Trophoblast cell (in vitro differentiated cells and primary cell): ENCODE data around the gene LRP5.
"Not testable (repeated sequence)": the region's sequence is repeated elsewhere in the genome, so short reads cannot be mapped to it uniquely, and the experiment has no call there.

Experiments used
- DNase-seq, 2 donors: peaks; one replicate each; pipeline ENCODE4 v3.0.0-alpha.2; 2016
- H2AFZ ChIP-seq: 2 replicates; pipeline ENCODE4 v1.6.1; 2013; ENCODE audit warnings: low read length, moderate library complexity, mild to moderate bottlenecking; ENCODE audit not compliant: insufficient read depth, poor library complexity
- H2AK5ac ChIP-seq: 2 replicates; pipeline ENCODE4 v1.6.1; 2013; ENCODE audit warnings: mild to moderate bottlenecking, low read length
- H2BK120ac ChIP-seq: 2 replicates; pipeline ENCODE4 v1.6.1; 2013; ENCODE audit warnings: low read length, mild to moderate bottlenecking, moderate library complexity; ENCODE audit not compliant: insufficient read depth, poor library complexity
- H2BK12ac ChIP-seq: 2 replicates; pipeline ENCODE4 v1.6.1; 2013; ENCODE audit warnings: mild to moderate bottlenecking, low read length, moderate library complexity
- H2BK5ac ChIP-seq: 2 replicates; pipeline ENCODE4 v1.6.1; 2013; ENCODE audit warnings: low read length, low read depth, moderate library complexity, mild to moderate bottlenecking; ENCODE audit not compliant: poor library complexity
- H3K14ac ChIP-seq: 2 replicates; pipeline ENCODE4 v1.6.1; 2013; ENCODE audit warnings: mild to moderate bottlenecking, low read length
- H3K18ac ChIP-seq: 2 replicates; pipeline ENCODE4 v1.6.1; 2013; ENCODE audit warnings: mild to moderate bottlenecking, low read length
- H3K23ac ChIP-seq: 2 replicates; pipeline ENCODE4 v1.6.1; 2013; ENCODE audit warnings: low read length
- H3K27ac ChIP-seq: 2 replicates; pipeline ENCODE4 v1.5.1; 2013; ENCODE audit warnings: low read depth, mild to moderate bottlenecking, inconsistent platforms, low read length, moderate library complexity
- H3K27me3 ChIP-seq: 2 replicates; pipeline ENCODE4 v1.6.1; 2013; ENCODE audit warnings: inconsistent platforms, mild to moderate bottlenecking, low read length, moderate library complexity; ENCODE audit not compliant: insufficient read depth
- H3K36me3 ChIP-seq, 2 experiments: 1 replicate in 1 of 2; 2 replicates in 1 of 2; pipeline ENCODE4 v1.6.1; 2013; ENCODE audit warnings: low read length in 2 of 2, mild to moderate bottlenecking in 2 of 2, moderate library complexity in 1 of 2; ENCODE audit not compliant: insufficient read depth in 2 of 2, control insufficient read depth in 1 of 2
- H3K4ac ChIP-seq: 2 replicates; pipeline ENCODE4 v1.6.1; 2013; ENCODE audit warnings: low read depth, mild to moderate bottlenecking, low read length, moderate library complexity
- H3K4me1 ChIP-seq, 2 experiments: 1 replicate in 1 of 2; 2 replicates in 1 of 2; pipeline ENCODE4 v1.6.1; 2013; ENCODE audit warnings: low read length in 2 of 2, mild to moderate bottlenecking in 2 of 2, moderate library complexity in 1 of 2; ENCODE audit not compliant: insufficient read depth in 2 of 2, control insufficient read depth in 1 of 2
- H3K4me2 ChIP-seq: 2 replicates; pipeline ENCODE4 v1.6.1; 2013; ENCODE audit warnings: inconsistent platforms, mild to moderate bottlenecking, low read length, moderate library complexity
- H3K4me3 ChIP-seq: 2 replicates; pipeline ENCODE4 v1.5.1; 2013; ENCODE audit warnings: mild to moderate bottlenecking, low read depth, low read length, inconsistent platforms
- H3K79me1 ChIP-seq: one replicate; pipeline ENCODE4 v1.6.1; 2013; ENCODE audit warnings: low read length
- H3K79me2 ChIP-seq: 2 replicates; pipeline ENCODE4 v1.6.1; 2013; ENCODE audit warnings: low read length, mild to moderate bottlenecking; ENCODE audit not compliant: control insufficient read depth, insufficient read depth, poor library complexity
- H3K9ac ChIP-seq: 2 replicates; pipeline ENCODE4 v1.6.1; 2013; ENCODE audit warnings: mild to moderate bottlenecking, low read length
- H3K9me3 ChIP-seq: 2 replicates; pipeline ENCODE4 v1.6.1; 2013; ENCODE audit warnings: low read depth, mild to moderate bottlenecking, control low read depth, inconsistent platforms, low read length; ENCODE audit not compliant: insufficient read depth
- H4K12ac ChIP-seq: 2 replicates; pipeline ENCODE4 v1.6.1; 2013; ENCODE audit warnings: low read depth, mild to moderate bottlenecking, low read length, moderate library complexity
- H4K8ac ChIP-seq: 2 replicates; pipeline ENCODE4 v1.6.1; 2013; ENCODE audit warnings: low read depth, mild to moderate bottlenecking, low read length, moderate library complexity
- H4K91ac ChIP-seq: one replicate; pipeline ENCODE4 v1.6.1; 2013; ENCODE audit warnings: low read depth, mild to moderate bottlenecking, low read length, moderate library complexity
- WGBS: extraction: QIAGEN DNeasy Blood & Tissue Kit; methylation state at CpG from one replicate; pipeline ENCODE4 v1.1.7; 2013; ENCODE audit warnings: missing lambda C conversion rate; ENCODE audit not compliant: insufficient read length, insufficient coverage; ENCODE audit errors: extremely low coverage; 5-methylcytosine and 5-hydroxymethylcytosine counted together

Gene LRP5

DNA sequence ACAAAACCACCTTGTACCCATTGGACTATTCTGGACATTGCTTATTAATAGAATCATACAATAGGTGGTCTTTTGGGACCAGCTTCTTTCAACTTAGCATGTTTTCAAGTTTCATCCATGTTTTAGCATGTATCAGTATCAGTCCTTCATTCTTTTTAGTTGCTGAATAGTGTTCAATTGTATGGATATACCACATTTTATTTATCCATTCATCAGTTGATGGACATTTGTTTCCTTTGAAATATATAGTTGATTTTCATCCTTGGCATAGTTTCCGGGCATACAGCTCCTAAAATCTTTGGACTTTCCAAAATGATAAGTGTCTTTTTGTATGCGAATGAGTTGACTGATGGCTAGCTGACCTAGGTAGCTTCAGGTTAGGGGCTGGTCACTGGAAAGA, 160.4 kb downstream of the LRP5 start:
- Histone ChIP-seq H3K79me1 (no peaks in the 10 kb centered on the region), H3K9ac (no peak overlapping the region), H2BK5ac (no peak overlapping the region), H3K18ac (no peak overlapping the region), H3K9me3 (no peaks in the 10 kb centered on the region), H3K27ac (no peak overlapping the region), H3K4me3 (no peak overlapping the region), H2BK12ac (no peak overlapping the region), H3K14ac (no peak overlapping the region), H4K12ac (no peak overlapping the region), H3K27me3 (no peaks in the 10 kb centered on the region), H4K8ac (no peak overlapping the region), H3K79me2 (peaks cover 34% of the 10 kb centered on the region), H2BK120ac (no peak overlapping the region), H3K4ac (peak overlapping the region; percentile 81), H3K4me2 (no peak overlapping the region), H3K4me1 (peaks cover 8 to 10% of the 10 kb centered on the region in 2 experiments), H3K36me3 (peaks cover 9 to 12% of the 10 kb centered on the region in 2 experiments), H4K91ac (no peak overlapping the region), H3K23ac (no peak overlapping the region), H2AK5ac (no peak overlapping the region), H2AFZ (no peak overlapping the region)
- DNase-seq, result no peak
- WGBS, result no CpG with 5 or more reads among the region's 2 CpGs

GRCh38 chr11:68473693-68474092, 161.3 kb downstream of the LRP5 start:
- Histone ChIP-seq H3K4me1 (peaks cover 8 to 10% of the 10 kb centered on the region in 2 experiments), H2BK12ac (no peak overlapping the region), H2BK120ac (no peak overlapping the region), H3K79me2 (peaks cover 33% of the 10 kb centered on the region), H2AK5ac (no peak overlapping the region), H3K18ac (no peak overlapping the region), H3K14ac (no peak overlapping the region), H2BK5ac (no peak overlapping the region), H3K27me3 (no peaks in the 10 kb centered on the region), H3K9me3 (no peaks in the 10 kb centered on the region), H4K91ac (no peak overlapping the region), H2AFZ (no peak overlapping the region), H4K12ac (no peak overlapping the region), H3K4ac (peak overlapping the region; percentile 92), H4K8ac (no peak overlapping the region), H3K79me1 (no peaks in the 10 kb centered on the region), H3K4me3 (no peak overlapping the region), H3K27ac (no peak overlapping the region), H3K9ac (no peak overlapping the region), H3K4me2 (no peak overlapping the region), H3K36me3 (peaks cover 9 to 14% of the 10 kb centered on the region in 2 experiments), H3K23ac (no peak overlapping the region)
- DNase-seq, result no peak
- no CpG with 5 or more reads among the region's 1 CpG for WGBS

DNA sequence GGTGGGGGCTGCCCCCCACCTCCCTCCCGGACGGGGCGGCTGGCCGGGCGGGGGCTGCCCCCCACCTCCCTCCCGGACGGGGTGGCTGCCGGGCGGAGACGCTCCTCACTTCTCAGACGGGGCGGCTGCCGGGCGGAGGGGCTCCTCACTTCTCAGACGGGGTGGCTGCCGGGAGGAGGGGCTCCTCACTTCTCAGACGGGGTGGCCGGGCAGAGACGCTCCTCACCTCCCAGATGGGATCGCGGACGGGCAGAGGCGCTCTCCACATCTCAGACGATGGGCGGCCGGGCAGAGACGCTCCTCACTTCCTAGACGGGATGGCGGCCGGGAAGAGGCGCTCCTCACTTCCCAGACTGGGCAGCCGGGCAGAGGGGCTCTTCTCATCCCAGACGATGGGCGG, 163.2 kb downstream of the LRP5 start:
- not testable (repeated sequence) for H4K8ac ChIP-seq, H4K12ac ChIP-seq, H2BK5ac ChIP-seq, H2AFZ ChIP-seq, H3K9ac ChIP-seq, H3K4me2 ChIP-seq, DNase-seq, H3K79me1 ChIP-seq, H3K27ac ChIP-seq, H3K4ac ChIP-seq, H3K9me3 ChIP-seq, H3K4me1 ChIP-seq, H3K23ac ChIP-seq, H3K14ac ChIP-seq, H2BK12ac ChIP-seq, H2BK120ac ChIP-seq, H3K27me3 ChIP-seq, H3K18ac ChIP-seq, H2AK5ac ChIP-seq, H4K91ac ChIP-seq, H3K4me3 ChIP-seq
- Histone ChIP-seq H3K36me3 (peaks cover 11 to 16% of the 10 kb centered on the region in 2 experiments), H3K79me2 (peaks cover 31% of the 10 kb centered on the region)
- WGBS, result no CpG with 5 or more reads among the region's 34 CpGs

DNA sequence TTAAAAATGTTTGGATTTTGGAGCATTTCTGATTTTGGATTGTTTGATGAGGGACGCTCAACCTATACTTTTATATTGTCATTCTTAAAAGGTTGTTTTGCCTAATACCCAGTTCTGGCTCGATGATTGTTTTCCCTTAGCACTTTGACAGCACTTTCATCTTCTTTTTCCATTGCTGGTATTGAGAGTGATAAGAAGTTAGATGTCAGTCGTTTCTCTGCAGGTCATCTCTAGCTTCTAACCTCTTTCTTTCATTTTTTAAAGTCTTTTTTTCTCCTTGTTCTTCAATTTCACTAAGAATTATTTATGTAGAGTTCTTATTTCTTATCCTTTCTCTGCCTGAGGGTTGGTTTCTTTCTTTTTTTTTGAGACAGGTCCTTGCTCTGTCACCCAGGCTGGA, 167.0 kb downstream of the LRP5 start:
- no peaks in the 10 kb centered on the region for H3K9me3 ChIP-seq
- H4K91ac ChIP-seq, result no peak overlapping the region
- no peak for DNase-seq
- WGBS, result no CpG with 5 or more reads among the region's 3 CpGs
- H2AFZ ChIP-seq, result no peak overlapping the region
- H3K23ac ChIP-seq, result no peak overlapping the region
- H3K14ac ChIP-seq, result no peak overlapping the region
- H2BK12ac ChIP-seq, result no peak overlapping the region
- H2BK5ac ChIP-seq, result no peak overlapping the region
- H2AK5ac ChIP-seq, result no peak overlapping the region
- no peak overlapping the region for H3K18ac ChIP-seq
- peaks cover 21% of the 10 kb centered on the region for H3K79me2 ChIP-seq
- no peak overlapping the region for H3K4me3 ChIP-seq
- no peak overlapping the region for H3K4me2 ChIP-seq
- no peak overlapping the region for H4K12ac ChIP-seq
- H3K4ac ChIP-seq, result peak overlapping the region; percentile 91
- no peak overlapping the region for H4K8ac ChIP-seq
- no peaks in the 10 kb centered on the region for H3K4me1 ChIP-seq
- H3K9ac ChIP-seq, result no peak overlapping the region
- peaks cover 2 to 8% of the 10 kb centered on the region in 2 experiments for H3K36me3 ChIP-seq
- H3K27ac ChIP-seq, result no peak overlapping the region
- no peak overlapping the region for H2BK120ac ChIP-seq
- H3K27me3 ChIP-seq, result no peaks in the 10 kb centered on the region
- no peaks in the 10 kb centered on the region for H3K79me1 ChIP-seq
